Naive thymus-derived CD8-positive, alpha-beta T cell (primary cell): ENCODE results near the gene TEKT2. TPM values are rescaled to one million over a fixed set of nuclear protein-coding genes. Genes with fewer than 3 reads are reported as not detected.

Experiments
- ATAC-seq, 2 donors: fragments of 150-1000 bp; cut with Tn5 transposase in 1 of 2; sonication (Bioruptor Pico), chemical (Tn5 transposase) in 1 of 2; 1 replicate in 1 of 2; 2 replicates in 1 of 2; pipeline ENCODE4 v1.10.0; 2021; ENCODE audit warnings: mild to moderate bottlenecking in 2 of 2, moderate library complexity in 2 of 2
- POLR2A ChIA-PET: fragments of 350-600 bp; sonication (Branson Sonifier 250); formaldehyde crosslinking; loops from one replicate; lab custom pipeline; 2021; ENCODE audit warnings: antibody characterized with exemption; lab: Charles Lee
- DNase-seq, 10 donors: peaks; one replicate each; pipeline versions ENCODE4 v3.0.0 to v3.0.0-alpha.2; 2020 to 2022
- H3K27ac Mint-ChIP-seq, 10 donors: one replicate each; pipeline ENCODE4 v1.8.0; 2020 to 2022; ENCODE audit warnings: mild to moderate bottlenecking in 10 of 10, mixed read lengths in 10 of 10, moderate library complexity in 4 of 10, inconsistent platforms in 1 of 10
- H3K27me3 Mint-ChIP-seq, 5 donors: one replicate each; pipeline ENCODE4 v1.8.0; 2021 to 2022; ENCODE audit warnings: mixed read lengths in 5 of 5
- H3K36me3 Mint-ChIP-seq, 3 donors: one replicate each; pipeline ENCODE4 v1.8.0; 2020 to 2022; ENCODE audit warnings: mixed read lengths in 3 of 3, mild to moderate bottlenecking in 2 of 3, inconsistent platforms in 1 of 3
- H3K4me1 Mint-ChIP-seq, 4 donors: one replicate each; pipeline ENCODE4 v1.8.0; 2021 to 2022; ENCODE audit warnings: mixed read lengths in 4 of 4
- H3K4me3 Mint-ChIP-seq, 10 donors: one replicate each; pipeline ENCODE4 v1.8.0; 2020 to 2022; ENCODE audit warnings: mild to moderate bottlenecking in 10 of 10, mixed read lengths in 10 of 10, moderate library complexity in 6 of 10, inconsistent platforms in 1 of 10
- H3K9me3 Mint-ChIP-seq, 9 donors: one replicate each; pipeline ENCODE4 v1.8.0; 2020 to 2022; ENCODE audit warnings: mixed read lengths in 9 of 9, mild to moderate bottlenecking in 3 of 9, inconsistent platforms in 1 of 9, moderate library complexity in 1 of 9
- polyA plus RNA-seq, 3 donors: library from polyadenylated mRNA; unstranded; fragments of 300-500 nt; fragmentation: Illumina TruSeq; gene quantifications; one replicate each; pipeline ENCODE4 v1.2.3, GENCODE V29; 2021
- total RNA-seq, 8 experiments: library from RNA in 2 of 8; stranded (reverse) in 2 of 8; gene quantifications; one replicate each; pipeline ENCODE4 v1.2.3 and lab custom pipeline; 2021 to 2026

TEKT2 gene
- total and polyA plus RNA-seq, 5 experiments from 2014 or later, result not detected

DNA sequence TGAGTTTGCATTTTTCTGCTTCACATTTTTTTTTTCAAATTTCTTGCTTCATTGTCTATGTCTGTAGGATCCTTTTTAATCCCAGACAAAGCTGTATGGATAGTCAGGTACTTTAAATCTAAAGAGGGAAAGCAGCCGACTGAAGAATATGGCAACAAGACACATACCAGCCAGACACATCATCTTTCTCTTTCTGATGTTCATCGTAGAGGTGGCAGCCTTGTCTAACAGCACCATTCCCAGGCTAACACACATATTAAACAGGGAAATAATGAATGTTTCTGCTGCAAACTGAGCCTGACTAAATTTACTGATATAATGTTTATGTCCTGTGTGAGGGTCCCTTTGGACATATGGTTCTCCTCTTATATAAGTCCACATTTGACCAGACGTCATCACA lies 3.7 kb upstream of the TEKT2 start:
- POLR2A ChIA-PET, result no interaction called here
- H3K36me3 Mint-ChIP-seq, result no peaks in the 10 kb centered on the region
- ATAC-seq (no peak), DNase-seq (no peak)
- no peak overlapping the region for H3K27ac Mint-ChIP-seq
- H3K4me3 Mint-ChIP-seq, result no peak overlapping the region
- peaks cover 0 to 5% (median 2%) of the 10 kb centered on the region in 4 donors for H3K4me1 Mint-ChIP-seq
- H3K27me3 Mint-ChIP-seq, result peaks cover 11 to 36% (median 19%) of the 10 kb centered on the region in 5 donors
- no peaks in the 10 kb centered on the region for H3K9me3 Mint-ChIP-seq

DNA sequence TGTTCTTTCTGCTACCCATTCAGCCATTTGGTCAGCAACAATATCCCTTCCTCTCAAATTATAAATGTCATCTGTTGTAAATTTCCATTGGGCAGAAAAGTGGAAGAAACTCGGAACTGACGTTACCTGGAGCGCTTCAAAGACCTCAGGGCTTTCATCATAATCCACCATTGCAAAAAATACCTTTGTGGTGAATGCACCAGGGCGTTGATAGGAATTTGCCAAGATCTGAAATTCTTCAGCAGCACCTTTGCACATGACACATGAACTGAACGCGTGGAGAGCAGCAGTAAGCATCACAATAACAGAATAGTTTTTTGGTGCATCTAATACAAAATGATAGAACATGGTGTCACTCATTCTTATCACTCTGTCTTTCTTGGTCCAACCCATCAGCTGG lies 3.1 kb upstream of the TEKT2 start:
- peaks cover 11 to 39% (median 19%) of the 10 kb centered on the region in 5 donors for H3K27me3 Mint-ChIP-seq
- ATAC-seq, result no peak

DNA sequence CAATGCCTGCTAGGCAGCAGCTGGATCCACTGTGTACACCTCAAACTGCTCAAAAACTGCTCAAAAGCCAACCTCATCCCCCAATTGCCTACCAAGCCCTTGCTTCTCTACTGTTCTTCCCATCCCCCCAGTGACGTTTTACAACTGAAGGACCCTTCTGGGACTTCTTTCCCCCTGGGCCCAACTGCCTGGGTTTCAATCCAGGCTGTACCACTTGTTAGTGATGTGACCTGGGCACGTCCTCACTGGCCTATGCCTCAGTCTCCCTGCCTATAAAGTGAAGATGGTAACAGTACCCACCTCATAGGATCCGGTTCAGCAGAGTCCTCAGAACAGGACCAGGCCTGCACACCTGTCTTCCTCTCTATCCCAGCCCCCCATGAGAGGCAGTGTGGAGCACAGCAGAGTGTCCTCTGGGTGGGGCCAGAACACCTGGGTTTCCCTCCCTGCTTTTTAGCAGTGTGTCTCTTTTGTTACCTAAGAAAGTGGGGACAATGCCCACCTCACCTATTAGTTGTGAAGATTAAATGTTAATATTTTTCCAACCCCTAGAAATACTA lies 1.9 kb upstream of the TEKT2 start:
- no peaks in the 10 kb centered on the region for H3K36me3 Mint-ChIP-seq
- POLR2A ChIA-PET, result no interaction called here
- ATAC-seq (no peak), DNase-seq (no peak)
- no peak overlapping the region for H3K4me3 Mint-ChIP-seq
- peak overlapping the region in 1 of 10 donors; percentile 4 for H3K27ac Mint-ChIP-seq
- H3K27me3 Mint-ChIP-seq, result peaks cover 11 to 50% (median 19%) of the 10 kb centered on the region in 5 donors
- H3K4me1 Mint-ChIP-seq, result peaks cover 0 to 6% (median 4%) of the 10 kb centered on the region in 4 donors
- H3K9me3 Mint-ChIP-seq, result no peaks in the 10 kb centered on the region

More for the DNA sequence above, 3.1 kb upstream of the TEKT2 start:
- peaks cover 0 to 5% (median 2%) of the 10 kb centered on the region in 4 donors for H3K4me1 Mint-ChIP-seq
- no peak overlapping the region for H3K4me3 Mint-ChIP-seq
- no peaks in the 10 kb centered on the region for H3K9me3 Mint-ChIP-seq
- no peak for DNase-seq
- no peak overlapping the region for H3K27ac Mint-ChIP-seq
- H3K36me3 Mint-ChIP-seq, result no peaks in the 10 kb centered on the region
- POLR2A ChIA-PET, result no interaction called here

DNA sequence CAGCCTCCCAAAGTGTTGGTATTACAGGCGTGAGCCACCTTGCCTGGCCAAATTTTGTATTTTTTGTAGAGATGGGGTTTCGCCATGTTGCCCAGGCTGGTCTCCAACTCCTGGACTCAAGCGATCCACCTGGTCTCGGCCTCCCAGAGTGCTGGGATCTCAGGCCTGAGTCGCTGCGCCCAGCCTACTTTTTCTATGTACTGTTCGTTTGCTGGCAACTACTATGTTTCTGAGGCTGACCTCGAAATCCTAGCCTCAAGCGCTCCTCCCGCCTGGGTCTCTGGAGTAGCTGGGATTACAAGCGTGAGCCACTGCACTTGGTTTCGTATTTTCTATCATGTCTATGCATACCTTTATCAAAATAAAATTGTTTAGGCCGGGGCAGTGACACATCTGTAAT lies 675 bp upstream of the TEKT2 start:
- H3K27ac Mint-ChIP-seq, result no peak overlapping the region
- DNase-seq (no peak), ATAC-seq (no peak)
- peaks cover 11 to 51% (median 19%) of the 10 kb centered on the region in 5 donors for H3K27me3 Mint-ChIP-seq
- H3K4me1 Mint-ChIP-seq, result peaks cover 0 to 10% (median 6%) of the 10 kb centered on the region in 4 donors
- POLR2A ChIA-PET, result no interaction called here
- no peaks in the 10 kb centered on the region for H3K36me3 Mint-ChIP-seq
- H3K4me3 Mint-ChIP-seq, result peak overlapping the region in 1 of 10 donors; percentile 27
- H3K9me3 Mint-ChIP-seq, result no peaks in the 10 kb centered on the region

DNA sequence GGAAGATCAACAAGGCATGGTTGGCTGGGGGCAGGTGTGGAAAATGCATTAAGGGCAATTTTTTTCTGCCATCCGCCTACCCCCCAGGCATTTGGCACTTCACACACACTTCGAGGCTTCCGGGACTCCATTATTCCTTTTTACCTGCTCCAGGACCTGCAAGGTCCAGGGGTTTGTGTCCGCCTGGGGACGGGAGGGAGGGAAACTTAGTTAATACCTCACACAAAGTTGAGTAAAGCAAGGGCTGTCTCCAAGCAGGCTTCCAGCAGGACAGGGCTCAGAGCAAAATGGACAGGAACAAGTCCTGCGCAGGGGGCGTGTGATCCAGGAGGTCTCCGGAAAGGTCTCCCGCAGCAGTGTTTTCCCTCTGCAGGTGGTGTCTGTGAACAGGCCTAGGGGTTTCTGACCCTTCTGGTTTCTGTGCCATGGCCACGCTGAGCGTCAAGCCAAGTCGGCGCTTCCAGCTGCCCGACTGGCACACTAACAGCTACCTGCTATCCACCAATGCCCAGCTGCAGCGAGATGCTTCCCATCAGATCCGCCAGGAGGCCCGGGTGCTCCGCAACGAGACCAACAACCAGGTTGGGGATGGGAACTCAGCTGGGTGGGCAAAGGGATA lies 712 bp downstream of the TEKT2 start:
- Mint-ChIP-seq H3K4me1 (peaks cover 4 to 17% (median 10%) of the 10 kb centered on the region in 4 donors), H3K36me3 (no peaks in the 10 kb centered on the region), H3K27ac (no peak overlapping the region), H3K27me3 (peaks cover 7 to 51% (median 19%) of the 10 kb centered on the region in 5 donors), H3K4me3 (peak overlapping the region in 4 of 10 donors; percentile 33 to 44 (median 34)), H3K9me3 (no peaks in the 10 kb centered on the region)
- ATAC-seq (no peak), DNase-seq (no peak)
- POLR2A ChIA-PET, result no interaction called here

DNA sequence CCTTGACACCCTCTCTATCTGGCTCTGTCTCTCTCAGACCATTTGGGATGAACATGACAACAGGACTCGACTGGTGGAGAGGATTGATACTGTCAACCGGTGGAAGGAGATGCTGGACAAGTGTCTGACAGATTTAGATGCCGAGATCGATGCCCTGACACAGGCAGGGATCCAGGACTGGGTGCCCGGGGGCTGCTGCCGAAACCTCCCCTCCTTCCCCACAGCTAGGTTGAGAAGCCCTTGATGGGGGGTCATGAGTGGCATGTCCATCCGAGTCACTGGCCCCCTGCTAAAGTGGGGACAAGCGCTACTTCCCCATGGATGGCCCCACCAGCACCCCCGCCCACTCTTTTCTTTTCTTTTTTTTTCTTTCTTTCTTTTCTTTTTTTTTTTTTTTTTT lies 1.2 kb downstream of the TEKT2 start:
- DNase-seq (no peak), ATAC-seq (no peak)
- peak overlapping the region in 1 of 10 donors; percentile 48 for H3K27ac Mint-ChIP-seq
- H3K36me3 Mint-ChIP-seq, result peaks cover 0 to 2% (median 0%) of the 10 kb centered on the region in 3 donors
- H3K9me3 Mint-ChIP-seq, result no peaks in the 10 kb centered on the region
- peak overlapping the region in 2 of 10 donors; percentile 30 to 36 for H3K4me3 Mint-ChIP-seq
- peaks cover 7 to 51% (median 19%) of the 10 kb centered on the region in 5 donors for H3K27me3 Mint-ChIP-seq
- H3K4me1 Mint-ChIP-seq, result peaks cover 6 to 23% (median 15%) of the 10 kb centered on the region in 4 donors
- POLR2A ChIA-PET, result no interaction called here

DNA sequence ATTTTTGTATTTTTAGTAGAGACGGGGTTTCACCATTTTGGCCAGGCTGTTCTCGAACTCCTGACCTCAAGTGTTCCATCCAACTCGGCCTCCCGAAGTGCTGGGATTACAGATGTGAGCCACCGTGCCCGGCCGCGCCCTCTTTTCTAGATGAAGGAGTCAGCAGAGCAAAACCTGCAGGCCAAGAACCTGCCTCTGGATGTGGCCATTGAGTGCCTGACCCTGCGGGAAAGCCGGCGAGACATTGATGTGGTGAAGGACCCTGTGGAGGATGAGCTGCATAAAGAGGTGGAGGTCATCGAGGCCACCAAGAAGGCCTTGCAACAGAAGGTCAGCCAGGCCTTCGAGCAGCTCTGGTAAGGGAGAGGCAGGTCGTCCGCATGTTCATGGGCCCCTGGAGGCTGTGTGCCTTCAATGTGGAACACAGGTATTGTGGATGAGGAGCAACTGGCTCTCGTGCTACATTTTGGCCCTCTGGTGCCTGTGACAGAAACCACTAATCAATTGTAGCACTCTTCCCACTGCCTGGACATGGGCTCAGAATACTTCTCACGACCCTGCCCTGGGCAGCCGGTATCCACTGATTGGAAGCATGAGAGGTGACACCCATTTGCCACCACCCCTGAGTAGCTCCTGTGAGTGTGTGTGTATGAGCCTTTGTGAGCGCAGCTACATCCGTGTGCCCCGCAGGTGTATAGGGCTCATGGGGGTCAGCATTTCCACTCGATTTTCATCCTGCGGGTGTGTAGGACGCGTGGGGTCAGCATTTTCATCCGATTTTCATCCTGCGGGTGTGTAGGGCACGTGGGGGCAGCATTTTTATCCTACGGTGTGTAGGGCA lies 2.0 kb downstream of the TEKT2 start:
- no peak for DNase-seq
- POLR2A ChIA-PET, result interaction anchor here (1.9 kb wide), 1 partner anchor 155 kb away, joined by 6 read pairs; the partner anchor contains the start of gene AGO3
- Mint-ChIP-seq H3K9me3 (no peaks in the 10 kb centered on the region), H3K36me3 (peaks cover 0 to 2% (median 0%) of the 10 kb centered on the region in 3 donors), H3K4me1 (peaks cover 6 to 25% (median 17%) of the 10 kb centered on the region in 4 donors), H3K27me3 (peaks cover 7 to 48% (median 19%) of the 10 kb centered on the region in 5 donors), H3K27ac (peak overlapping the region in 2 of 10 donors; percentile 27 to 70), H3K4me3 (peak overlapping the region in 2 of 10 donors; percentile 24 to 73)
- ATAC-seq, result no peak

DNA sequence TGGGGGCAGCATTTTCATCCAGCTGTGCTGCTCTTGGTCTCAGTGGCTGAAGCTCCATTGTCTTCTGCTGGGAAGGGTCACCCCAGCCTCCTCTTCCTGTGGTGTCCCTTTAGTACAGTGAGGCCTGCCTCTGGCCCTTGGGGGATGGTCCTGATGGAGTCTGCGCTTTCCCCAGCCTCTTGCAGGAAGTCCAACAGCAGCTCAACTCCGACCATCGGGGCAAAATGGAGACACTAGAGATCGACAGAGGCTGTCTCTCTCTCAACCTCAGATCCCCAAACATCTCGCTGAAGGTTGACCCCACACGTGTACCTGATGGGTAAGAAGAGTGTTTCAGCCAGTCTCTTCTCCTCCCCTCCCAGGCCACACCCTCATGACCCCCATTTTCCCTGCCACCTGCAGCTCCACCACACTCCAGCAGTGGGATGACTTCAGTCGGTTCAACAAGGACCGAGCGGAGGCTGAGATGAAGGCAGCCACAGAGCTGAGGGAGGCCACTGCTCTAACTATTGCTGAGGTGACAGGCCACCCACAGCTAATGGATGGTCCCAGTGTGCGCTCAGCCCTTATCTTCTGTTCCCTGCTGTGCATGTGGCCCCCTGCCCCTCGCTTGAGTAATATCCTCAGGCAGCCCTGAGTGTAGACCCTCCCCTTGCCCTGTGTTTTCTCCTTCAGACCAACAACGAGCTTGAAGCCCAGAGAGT lies 2.8 kb downstream of the TEKT2 start:
- POLR2A ChIA-PET, result interaction anchor here (1.9 kb wide), 1 partner anchor 156 kb away, joined by 6 read pairs; the partner anchor contains the start of gene AGO3
- H3K36me3 Mint-ChIP-seq, result peaks cover 0 to 9% (median 0%) of the 10 kb centered on the region in 3 donors
- H3K4me3 Mint-ChIP-seq, result peak overlapping the region; percentile 43 to 74 (median 64)

DNA sequence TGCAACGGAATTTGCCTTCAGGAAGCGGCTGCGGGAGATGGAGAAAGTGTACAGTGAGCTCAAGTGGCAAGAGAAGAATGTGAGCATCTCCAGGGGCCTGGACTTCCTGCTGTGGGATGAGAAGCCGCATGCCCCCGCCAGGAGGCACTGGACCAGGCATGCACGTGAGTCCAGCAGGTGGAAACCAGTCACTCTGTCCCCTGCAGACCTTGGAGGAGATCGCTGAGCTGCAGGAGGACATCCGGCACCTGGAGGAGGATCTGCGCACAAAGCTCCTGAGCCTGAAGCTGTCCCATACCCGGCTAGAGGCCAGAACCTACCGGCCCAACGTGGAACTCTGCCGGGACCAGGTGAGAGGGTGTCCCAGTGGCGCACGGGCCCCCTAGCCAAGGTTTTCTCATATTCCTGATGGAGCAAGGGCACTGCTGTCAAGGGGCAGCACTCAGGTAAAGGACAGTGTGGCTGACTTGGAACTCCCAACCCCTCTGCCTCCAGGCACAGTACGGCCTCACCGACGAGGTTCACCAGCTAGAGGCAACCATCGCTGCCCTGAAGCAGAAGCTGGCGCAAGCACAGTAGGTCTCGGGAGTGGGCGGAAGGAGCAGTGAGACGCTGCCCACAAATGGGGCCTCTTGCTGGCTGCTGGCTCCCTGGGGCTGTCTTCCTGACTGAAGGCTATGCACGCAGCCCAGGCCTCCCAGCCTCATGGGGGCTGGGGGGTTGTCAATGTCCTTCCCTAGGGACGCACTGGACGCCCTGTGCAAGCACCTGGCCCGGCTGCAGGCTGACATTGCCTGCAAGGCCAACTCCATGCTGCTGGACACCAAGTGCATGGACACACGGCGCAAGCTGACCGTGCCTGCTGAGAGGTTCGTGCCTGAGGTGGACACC lies 3.6 kb downstream of the TEKT2 start:
- H3K4me1 Mint-ChIP-seq, result peaks cover 6 to 40% (median 25%) of the 10 kb centered on the region in 4 donors
- ATAC-seq (no peak), DNase-seq (no peak)
- peak overlapping the region; percentile 43 to 90 (median 66) for H3K4me3 Mint-ChIP-seq
- POLR2A ChIA-PET, result interaction anchor here (1.5 to 1.9 kb wide), 2 partner anchors 21 to 157 kb away, joined by 3 to 6 read pairs; partner anchors contain the start of gene AGO3
- peaks cover 0 to 17% (median 0%) of the 10 kb centered on the region in 3 donors for H3K36me3 Mint-ChIP-seq
- H3K27ac Mint-ChIP-seq, result peak overlapping the region in 8 of 10 donors; percentile 15 to 87 (median 70)
- H3K27me3 Mint-ChIP-seq, result peaks cover 2 to 36% (median 10%) of the 10 kb centered on the region in 5 donors
- no peaks in the 10 kb centered on the region for H3K9me3 Mint-ChIP-seq

More for the DNA sequence above, 2.8 kb downstream of the TEKT2 start:
- ATAC-seq, result no peak
- H3K9me3 Mint-ChIP-seq, result no peaks in the 10 kb centered on the region
- peak overlapping the region in 8 of 10 donors; percentile 15 to 83 (median 52) for H3K27ac Mint-ChIP-seq
- no peak for DNase-seq
- peaks cover 6 to 44% (median 17%) of the 10 kb centered on the region in 5 donors for H3K27me3 Mint-ChIP-seq
- H3K4me1 Mint-ChIP-seq, result peaks cover 8 to 33% (median 21%) of the 10 kb centered on the region in 4 donors

DNA sequence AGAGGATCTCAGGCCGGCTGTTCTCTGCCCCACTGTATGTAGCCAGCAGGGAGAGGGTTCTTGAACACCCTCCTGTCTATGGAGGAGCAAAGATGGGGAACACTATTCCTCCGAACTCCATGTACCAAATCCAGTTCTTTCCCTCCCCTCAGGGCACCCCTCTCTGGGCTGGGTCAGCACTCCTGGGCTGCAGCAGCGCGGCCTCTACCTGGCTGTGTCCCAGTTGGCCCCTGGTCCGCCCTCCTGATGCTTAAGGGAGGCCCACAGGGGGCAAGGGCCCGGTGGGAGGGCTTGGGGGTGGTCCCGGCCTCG lies 4.3 kb downstream of the TEKT2 start:
- H3K4me1 Mint-ChIP-seq, result peaks cover 6 to 41% (median 26%) of the 10 kb centered on the region in 4 donors
- peaks cover 0 to 24% (median 0%) of the 10 kb centered on the region in 3 donors for H3K36me3 Mint-ChIP-seq
- no peak for DNase-seq
- peak overlapping the region in 7 of 10 donors; percentile 43 to 93 (median 83) for H3K27ac Mint-ChIP-seq
- peak; percentile 19 to 33 for ATAC-seq
- peaks cover 0 to 32% (median 6%) of the 10 kb centered on the region in 5 donors for H3K27me3 Mint-ChIP-seq
- no peaks in the 10 kb centered on the region for H3K9me3 Mint-ChIP-seq
- peak overlapping the region; percentile 22 to 94 (median 84) for H3K4me3 Mint-ChIP-seq
- POLR2A ChIA-PET, result interaction anchor here (1.2 to 1.5 kb wide), 2 partner anchors 20 to 157 kb away, joined by 3 to 5 read pairs; partner anchors contain the start of gene AGO3
